Endodermal cell (in vitro differentiated cells): Measurements from ENCODE around the gene UBE2J1. TPM values are rescaled to one million over a fixed set of nuclear protein-coding genes. Genes with fewer than 3 reads are reported as not detected.
A peak's percentile ranks its signal among the peaks of the same experiment; 100 is the strongest.

ENCODE experiments used
- DNase-seq: peaks from one replicate; pipeline ENCODE4 v3.0.0-alpha.2; 2017
- H3K27ac ChIP-seq: 2 replicates; pipeline ENCODE4 v1.5.1; 2013; ENCODE audit warnings: mild to moderate bottlenecking, low read depth, low read length, moderate library complexity
- H3K27me3 ChIP-seq: 2 replicates; pipeline ENCODE4 v1.6.1; 2013; ENCODE audit warnings: mild to moderate bottlenecking, low read length, moderate library complexity; ENCODE audit not compliant: insufficient read depth, control insufficient read depth, poor library complexity, severe bottlenecking
- H3K36me3 ChIP-seq: 2 replicates; pipeline ENCODE4 v1.7.0; 2013; ENCODE audit warnings: mild to moderate bottlenecking, low read length, moderate library complexity; ENCODE audit not compliant: control insufficient read depth, insufficient read depth
- H3K4me1 ChIP-seq: one replicate; pipeline ENCODE4 v1.7.0; 2013; ENCODE audit warnings: low read length; ENCODE audit not compliant: control insufficient read depth, insufficient read depth
- H3K4me3 ChIP-seq: 2 replicates; pipeline ENCODE4 v1.5.1; 2013; ENCODE audit warnings: mild to moderate bottlenecking, low read length, moderate library complexity
- H3K9ac ChIP-seq: 2 replicates; pipeline ENCODE4 v1.6.1; 2013; ENCODE audit warnings: mild to moderate bottlenecking, low read length, moderate library complexity; ENCODE audit not compliant: poor library complexity, severe bottlenecking; ENCODE audit errors: extremely low read depth
- H3K9me3 ChIP-seq: 2 replicates; pipeline ENCODE4 v1.6.1; 2013; ENCODE audit warnings: mild to moderate bottlenecking, low read length, moderate library complexity; ENCODE audit not compliant: control insufficient read depth
- H3K27ac Mint-ChIP-seq: 2 replicates; pipeline ENCODE4 v1.8.0; 2020; ENCODE audit warnings: mixed read lengths
- H3K27me3 Mint-ChIP-seq: 2 replicates; pipeline ENCODE4 v1.8.0; 2021; ENCODE audit warnings: mild to moderate bottlenecking, mixed read lengths; ENCODE audit not compliant: insufficient read depth
- H3K36me3 Mint-ChIP-seq: 2 replicates; pipeline ENCODE4 v1.8.0; 2020; ENCODE audit warnings: low read depth, mixed read lengths
- H3K4me1 Mint-ChIP-seq: 2 replicates; pipeline ENCODE4 v1.8.0; 2020; ENCODE audit warnings: mixed read lengths
- H3K4me3 Mint-ChIP-seq: 2 replicates; pipeline ENCODE4 v1.8.0; 2020; ENCODE audit warnings: mild to moderate bottlenecking, moderate library complexity, mixed read lengths
- H3K9me3 Mint-ChIP-seq: 2 replicates; pipeline ENCODE4 v1.8.0; 2020; ENCODE audit warnings: mild to moderate bottlenecking, mixed read lengths
- CTCF ChIP-seq: fragments of 200-600 bp; sonication (generic); conservative IDR thresholded peaks from 2 replicates; pipeline ENCODE4 v1.5.0; 2021; ENCODE audit warnings: antibody characterized with exemption, mild to moderate bottlenecking
- WGBS, 2 experiments: methylation state at CpG; one replicate each; pipeline versions ENCODE4 v1.1.5 to v1.1.7; 2013; ENCODE audit warnings: missing lambda C conversion rate in 2 of 2, mixed read lengths in 1 of 2; ENCODE audit not compliant: insufficient coverage in 1 of 2, insufficient read length in 1 of 2; 5-methylcytosine and 5-hydroxymethylcytosine counted together
- total RNA-seq, 2 donors: library from RNA; stranded (reverse); fragmentation: NEBNext Ultra II Directional in 1 of 2; extraction: Animal tissue kit (Norgen Biotek cat#: 25700) in 1 of 2; gene quantifications; 2 replicates in 1 of 2; 3 replicates in 1 of 2; pipeline ENCODE4 v1.2.1, GENCODE V29; 2021

UBE2J1 gene
- total RNA-seq, 2 donors from 2014 or later: 20.1 to 21.9 TPM

DNA sequence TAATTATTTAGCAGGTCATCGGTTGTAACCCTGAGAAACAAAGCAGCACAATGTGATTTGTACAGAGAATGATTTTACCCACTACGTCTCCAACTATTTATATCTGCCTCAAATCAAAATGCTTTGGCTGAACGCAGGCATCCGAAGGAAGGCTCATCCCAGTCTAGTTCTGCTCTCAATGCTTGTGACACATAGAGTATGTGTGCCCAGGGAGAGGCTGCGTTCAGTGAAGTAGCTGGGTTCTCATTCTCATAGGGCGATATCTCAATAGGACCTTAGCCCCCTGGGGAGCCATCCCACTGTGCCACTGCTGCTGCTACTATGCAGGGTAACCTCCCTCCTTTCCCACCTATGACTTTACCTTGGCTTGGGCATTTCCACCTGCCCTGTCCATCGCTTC lies 37.8 kb downstream of the UBE2J1 start:
- no peak for TF ChIP-seq CTCF
- DNase-seq: no peak
- H3K36me3 Mint-ChIP-seq: peaks cover 4% of the 10 kb centered on the region

GRCh38 chr6:89313006-89313405 lies 39.5 kb downstream of the UBE2J1 start:
- 97% methylated on average over 1 of the region's 1 CpG; no CpG with 5 or more reads in 1 of the 2 experiments for WGBS, 2 experiments
- no peak for TF ChIP-seq CTCF
- no peak overlapping the region for H3K9ac ChIP-seq
- no peaks in the 10 kb centered on the region for H3K9me3 ChIP-seq
- H3K4me1 ChIP-seq: no peaks in the 10 kb centered on the region
- H3K27me3 ChIP-seq: no peaks in the 10 kb centered on the region
- H3K27ac Mint-ChIP-seq: no peak overlapping the region
- H3K36me3 ChIP-seq: no peaks in the 10 kb centered on the region
- no peak overlapping the region for H3K4me3 Mint-ChIP-seq
- H3K9me3 Mint-ChIP-seq: no peaks in the 10 kb centered on the region
- no peak for DNase-seq
- H3K27ac ChIP-seq: no peak overlapping the region
- peaks cover 4% of the 10 kb centered on the region for H3K27me3 Mint-ChIP-seq
- no peaks in the 10 kb centered on the region for H3K36me3 Mint-ChIP-seq
- peaks cover 9% of the 10 kb centered on the region for H3K4me1 Mint-ChIP-seq
- H3K4me3 ChIP-seq: no peak overlapping the region

More for the DNA sequence above, 37.8 kb downstream of the UBE2J1 start:
- Mint-ChIP-seq H3K27ac (no peak overlapping the region), H3K4me1 (peaks cover 9% of the 10 kb centered on the region), H3K27me3 (peaks cover 4% of the 10 kb centered on the region), H3K4me3 (no peak overlapping the region), H3K9me3 (peaks cover 6% of the 10 kb centered on the region)
- no peaks in the 10 kb centered on the region for H3K36me3 ChIP-seq
- no peaks in the 10 kb centered on the region for H3K4me1 ChIP-seq
- no peak overlapping the region for H3K9ac ChIP-seq
- WGBS, 2 experiments: 93 to 100% methylated on average over 5 to 7 of the region's 7 CpGs
- H3K27me3 ChIP-seq: no peaks in the 10 kb centered on the region
- H3K27ac ChIP-seq: no peak overlapping the region
- H3K9me3 ChIP-seq: peaks cover 6% of the 10 kb centered on the region
- H3K4me3 ChIP-seq: no peak overlapping the region

- no peaks in the 10 kb centered on the region for H3K27me3 ChIP-seq
- H3K9me3 Mint-ChIP-seq: no peaks in the 10 kb centered on the region
- no peaks in the 10 kb centered on the region for H3K36me3 ChIP-seq
- H3K9me3 ChIP-seq: no peaks in the 10 kb centered on the region
- H3K27ac ChIP-seq: peak overlapping the region; percentile 81
- no peak overlapping the region for H3K27ac Mint-ChIP-seq
- DNase-seq: peak; percentile 91
- 56 to 60% methylated on average over 5 to 9 of the region's 9 CpGs for WGBS, 2 experiments
- no peaks in the 10 kb centered on the region for H3K4me1 ChIP-seq
- H3K27me3 Mint-ChIP-seq: peaks cover 4% of the 10 kb centered on the region
- no peak overlapping the region for H3K4me3 Mint-ChIP-seq
- H3K4me3 ChIP-seq: no peak overlapping the region
- no peak overlapping the region for H3K9ac ChIP-seq
- TF ChIP-seq CTCF: peak; percentile 85
- H3K36me3 Mint-ChIP-seq: no peaks in the 10 kb centered on the region
- peaks cover 5% of the 10 kb centered on the region for H3K4me1 Mint-ChIP-seq
Measured at GRCh38 chr6:89311853-89312531, 40.5 kb downstream of the UBE2J1 start.
